GM19324 (cell line): ENCODE measurements around the gene PARK7.

Experiments used
- ATAC-seq: cut with Tn5 transposase; IDR thresholded peaks from one replicate; pipeline ENCODE4 v1.9.1; 2021; ENCODE audit warnings: mild to moderate bottlenecking, moderate library complexity; ENCODE audit not compliant: unreplicated experiment, low FRiP score

Gene PARK7

GRCh38 chr1:8004803-8005573 is 43.5 kb downstream of the PARK7 start:
- ATAC-seq, result no peak

- no peak for ATAC-seq
Observed at GRCh38 chr1:8006037-8006963, 44.8 kb downstream of the PARK7 start.

GRCh38 chr1:8009043-8010002 is 47.8 kb downstream of the PARK7 start:
- no peak for ATAC-seq

GRCh38 chr1:8010080-8010664 is 48.7 kb downstream of the PARK7 start:
- ATAC-seq, result no peak

GRCh38 chr1:8011016-8011415 is 49.5 kb downstream of the PARK7 start:
- no peak for ATAC-seq

GRCh38 chr1:8011923-8012858 is 50.7 kb downstream of the PARK7 start:
- ATAC-seq, result no peak

- no peak for ATAC-seq
Observed at GRCh38 chr1:8012955-8013354, 51.4 kb downstream of the PARK7 start.

- no peak for ATAC-seq
Observed at GRCh38 chr1:8013399-8013798, 51.9 kb downstream of the PARK7 start.

- no peak for ATAC-seq
Observed at GRCh38 chr1:8013800-8014199, 52.3 kb downstream of the PARK7 start.

- ATAC-seq, result no peak
Observed at GRCh38 chr1:8014381-8014988, 53.0 kb downstream of the PARK7 start.

GRCh38 chr1:8015036-8015808 is 53.7 kb downstream of the PARK7 start:
- no peak for ATAC-seq

GRCh38 chr1:8015809-8016165 is 54.3 kb downstream of the PARK7 start:
- no peak for ATAC-seq

- ATAC-seq, result no peak
Observed at GRCh38 chr1:8016210-8016894, 54.8 kb downstream of the PARK7 start.

GRCh38 chr1:8016895-8017241 is 55.4 kb downstream of the PARK7 start:
- no peak for ATAC-seq

- no peak for ATAC-seq
Observed at GRCh38 chr1:8017495-8018197, 56.1 kb downstream of the PARK7 start.

- ATAC-seq, result no peak
Observed at GRCh38 chr1:8018492-8019228, 57.1 kb downstream of the PARK7 start.
